Adipocyte (in vitro differentiated cells): Measurements from ENCODE around the gene GCM1.

ENCODE experiments used
- DNase-seq: peaks from one replicate; pipeline ENCODE4 v3.0.0-alpha.2; 2015; ENCODE audit warnings: low read depth
- H3K27me3 ChIP-seq: replicated peaks from 2 replicates; pipeline ENCODE4 v1.7.0; 2013; ENCODE audit warnings: mild to moderate bottlenecking, low read length, moderate library complexity; ENCODE audit not compliant: control insufficient read depth, insufficient read depth
- H3K36me3 ChIP-seq: 2 replicates; pipeline ENCODE4 v1.7.0; 2013; ENCODE audit warnings: low read length, mild to moderate bottlenecking, moderate library complexity; ENCODE audit not compliant: control insufficient read depth, insufficient read depth, severe bottlenecking
- H3K4me1 ChIP-seq: 2 replicates; pipeline ENCODE4 v1.7.0; 2013; ENCODE audit warnings: mild to moderate bottlenecking, low read length, moderate library complexity; ENCODE audit not compliant: control insufficient read depth, insufficient read depth
- H3K4me3 ChIP-seq: 2 replicates; pipeline ENCODE4 v1.7.0; 2013; ENCODE audit warnings: mild to moderate bottlenecking, low read length, moderate library complexity
- H3K9ac ChIP-seq: 2 replicates; pipeline ENCODE4 v1.7.0; 2013; ENCODE audit warnings: mild to moderate bottlenecking, low read length, moderate library complexity
- H3K9me3 ChIP-seq: 2 replicates; pipeline ENCODE4 v1.7.0; 2013; ENCODE audit warnings: mild to moderate bottlenecking, low read length, moderate library complexity; ENCODE audit not compliant: control insufficient read depth

Gene GCM1

DNA sequence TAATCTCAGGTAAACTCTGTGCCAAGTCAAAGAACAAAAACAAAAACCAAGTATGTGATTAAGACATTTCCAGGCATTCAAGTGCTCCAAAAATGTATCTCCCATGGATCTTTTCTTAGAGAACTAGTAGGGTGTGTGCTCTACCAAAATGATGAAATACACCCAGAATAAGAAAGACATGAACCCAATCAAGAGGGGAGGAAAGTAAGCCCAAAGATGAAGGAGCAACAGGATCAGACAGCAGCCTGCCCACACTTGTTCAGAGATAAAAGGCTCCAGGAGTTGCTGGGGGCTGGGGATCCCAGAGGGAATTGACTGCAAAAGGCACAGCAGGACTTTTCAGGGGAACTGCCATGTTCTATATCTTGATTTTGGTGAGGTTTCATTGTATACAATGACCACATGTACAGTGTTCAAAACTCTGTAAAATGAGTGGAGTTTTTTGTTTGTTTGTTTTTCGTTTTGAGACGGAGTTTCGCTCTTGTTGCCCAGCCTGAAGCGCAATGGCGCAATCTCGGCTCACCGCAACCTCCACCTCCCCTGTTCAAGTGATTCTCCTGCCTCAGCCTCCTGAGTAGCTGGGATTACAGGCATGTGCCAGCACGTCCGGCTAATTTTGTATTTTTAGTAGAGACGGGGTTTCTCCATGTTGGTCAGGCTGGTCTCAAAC lies 24.4 kb downstream of the GCM1 start:
- H3K4me1 ChIP-seq, result peaks cover 14% of the 10 kb centered on the region
- no peak overlapping the region for H3K9ac ChIP-seq
- H3K27me3 ChIP-seq, result no peaks in the 10 kb centered on the region
- H3K4me3 ChIP-seq, result no peak overlapping the region
- no peaks in the 10 kb centered on the region for H3K36me3 ChIP-seq
- no peaks in the 10 kb centered on the region for H3K9me3 ChIP-seq
- DNase-seq, result no peak

DNA sequence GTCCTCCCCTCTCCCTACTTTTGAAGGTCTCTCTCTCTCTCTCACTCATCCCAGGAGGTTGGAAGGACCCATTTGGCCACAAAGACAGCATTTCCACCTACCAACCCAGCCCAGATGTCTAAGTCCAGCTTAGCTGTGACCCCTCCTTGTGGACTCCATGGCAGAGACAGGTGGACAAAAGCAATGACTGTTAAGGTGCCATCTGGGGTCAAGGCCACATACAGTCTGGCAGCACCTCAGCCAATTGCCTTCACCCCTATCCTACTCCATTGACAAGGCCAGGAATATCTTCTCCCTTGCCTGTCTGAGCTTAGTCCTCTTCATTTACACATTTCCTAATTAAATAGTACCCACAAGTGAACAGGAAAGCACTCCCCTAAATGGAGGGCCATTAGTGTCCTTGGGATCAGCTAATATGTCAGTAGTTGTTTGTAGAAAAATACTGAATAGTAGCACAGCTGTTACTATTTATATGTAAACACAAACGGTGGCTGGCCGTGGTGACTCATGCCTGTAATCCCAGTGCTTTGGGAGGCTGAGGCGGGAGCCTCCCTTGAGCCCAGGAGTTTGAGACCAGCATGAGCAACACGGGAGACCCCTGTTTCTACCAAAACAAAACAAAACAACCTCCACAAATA lies 28.8 kb downstream of the GCM1 start:
- Histone ChIP-seq H3K9ac (no peak overlapping the region), H3K27me3 (no peaks in the 10 kb centered on the region), H3K36me3 (no peaks in the 10 kb centered on the region), H3K4me1 (peaks cover 14% of the 10 kb centered on the region), H3K4me3 (no peak overlapping the region), H3K9me3 (peaks cover 3% of the 10 kb centered on the region)
- peak; percentile 79 for DNase-seq

DNA sequence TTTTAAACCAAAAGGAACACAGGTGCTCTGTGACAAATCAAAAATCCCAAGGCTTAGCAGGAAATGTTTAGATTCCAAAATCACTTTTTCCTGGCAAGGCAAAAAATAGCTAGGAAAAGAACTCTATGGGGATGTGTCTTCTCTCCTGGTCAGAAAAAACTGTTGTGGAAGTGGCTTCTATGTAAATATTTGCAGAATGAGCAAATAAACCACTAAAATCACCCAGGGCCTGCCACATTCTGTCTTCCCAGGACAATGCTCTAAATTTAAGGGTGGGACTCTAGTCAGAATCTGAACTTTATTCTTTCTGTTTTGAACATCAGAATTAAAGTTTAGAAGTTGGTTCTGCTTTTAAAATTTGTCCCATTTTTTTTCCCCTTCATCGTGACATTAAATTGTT lies 29.3 kb downstream of the GCM1 start:
- Histone ChIP-seq H3K9me3 (peaks cover 3% of the 10 kb centered on the region), H3K4me3 (no peak overlapping the region), H3K4me1 (peaks cover 16% of the 10 kb centered on the region), H3K36me3 (no peaks in the 10 kb centered on the region), H3K9ac (no peak overlapping the region), H3K27me3 (no peaks in the 10 kb centered on the region)
- DNase-seq, result peak; percentile 39

DNA sequence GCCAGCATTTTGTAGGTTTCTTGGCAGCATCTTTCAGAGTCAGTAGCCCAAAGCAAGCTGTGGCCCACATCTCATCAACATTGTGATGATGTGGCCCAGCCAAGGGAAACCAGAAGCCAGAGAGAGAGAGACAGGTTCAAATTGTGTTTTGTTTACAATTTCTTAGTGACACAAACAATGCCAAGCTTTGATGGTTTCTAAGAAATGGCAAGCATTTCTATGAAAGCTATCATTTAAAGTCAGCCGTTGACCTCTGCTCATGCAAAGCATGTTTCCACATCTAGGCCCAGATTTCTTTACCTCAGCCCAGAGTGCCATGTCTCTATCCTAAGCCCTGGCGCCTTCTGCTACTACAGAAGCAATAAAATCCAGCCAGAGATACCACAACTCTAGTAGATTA lies 32.9 kb downstream of the GCM1 start:
- no peak overlapping the region for H3K9ac ChIP-seq
- no peak overlapping the region for H3K4me3 ChIP-seq
- no peak for DNase-seq
- peaks cover 24% of the 10 kb centered on the region for H3K4me1 ChIP-seq
- H3K36me3 ChIP-seq, result no peaks in the 10 kb centered on the region
- no peaks in the 10 kb centered on the region for H3K27me3 ChIP-seq
- peaks cover 3% of the 10 kb centered on the region for H3K9me3 ChIP-seq

DNA sequence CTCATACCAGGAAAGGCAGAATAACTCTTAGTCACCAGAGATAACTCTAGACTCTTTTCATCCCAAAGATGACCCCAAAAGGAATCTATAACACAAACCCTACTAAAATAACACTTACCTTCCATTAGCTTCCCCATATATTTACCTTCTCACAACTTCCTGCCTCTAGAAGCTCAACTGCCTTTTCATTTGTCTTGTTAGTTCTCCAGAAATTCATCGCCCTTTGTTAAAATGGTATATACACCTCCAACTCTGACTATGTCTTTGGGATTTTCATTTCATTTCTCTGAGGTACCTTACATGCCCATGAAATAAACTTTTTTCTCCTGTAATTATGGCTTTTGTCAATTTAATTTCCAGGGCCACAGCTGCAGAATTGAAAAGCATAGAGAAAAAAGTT lies 33.5 kb downstream of the GCM1 start:
- H3K9ac ChIP-seq, result no peak overlapping the region

DNA sequence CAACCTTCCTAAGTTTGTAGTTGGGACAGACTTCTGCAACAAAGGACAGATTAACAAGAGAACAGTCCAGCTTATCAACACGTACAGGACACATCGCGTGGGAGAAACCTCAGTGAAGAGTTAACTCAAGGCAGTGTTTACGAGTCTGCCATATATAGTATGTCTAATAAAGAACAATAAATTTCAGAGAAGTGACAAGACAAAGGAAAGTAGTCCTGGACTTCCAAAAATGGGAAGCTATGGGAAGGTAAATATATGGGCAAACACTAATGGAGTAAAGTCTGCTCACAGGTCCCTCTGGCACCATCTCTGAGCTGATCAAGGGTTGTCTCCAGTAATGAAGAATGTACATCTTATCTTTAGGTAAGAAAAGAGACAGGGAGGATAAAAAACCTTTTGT lies 34.9 kb downstream of the GCM1 start:
- no peaks in the 10 kb centered on the region for H3K27me3 ChIP-seq

More for the DNA sequence above, 33.5 kb downstream of the GCM1 start:
- Histone ChIP-seq H3K36me3 (no peaks in the 10 kb centered on the region), H3K27me3 (no peaks in the 10 kb centered on the region), H3K9me3 (peaks cover 3% of the 10 kb centered on the region), H3K4me3 (no peak overlapping the region), H3K4me1 (peaks cover 18% of the 10 kb centered on the region)
- no peak for DNase-seq

DNA sequence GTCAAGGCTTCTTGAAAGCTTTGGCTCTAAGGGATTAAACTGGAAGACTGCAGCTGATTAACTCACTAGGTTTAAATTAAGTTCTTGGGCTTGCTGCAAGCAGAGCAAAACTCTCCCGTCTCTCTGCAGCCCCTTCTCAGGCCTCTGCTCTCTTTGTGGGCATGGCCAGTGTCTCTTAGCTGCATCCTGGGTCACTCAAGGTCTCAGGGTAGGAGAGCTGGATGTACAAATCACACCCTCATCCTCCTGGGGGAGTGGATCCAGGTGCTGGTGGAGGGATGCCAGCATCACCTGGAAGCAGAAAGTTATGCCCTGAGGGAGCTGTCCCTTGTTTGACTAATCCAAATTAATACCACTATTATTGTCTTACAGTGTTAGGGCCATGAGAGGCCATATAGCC lies 35.8 kb downstream of the GCM1 start:
- Histone ChIP-seq H3K9me3 (peaks cover 3% of the 10 kb centered on the region), H3K4me3 (no peak overlapping the region), H3K4me1 (peaks cover 19% of the 10 kb centered on the region), H3K9ac (no peak overlapping the region), H3K36me3 (no peaks in the 10 kb centered on the region), H3K27me3 (no peaks in the 10 kb centered on the region)
- DNase-seq, result no peak

More for the DNA sequence above, 34.9 kb downstream of the GCM1 start:
- Histone ChIP-seq H3K4me1 (peaks cover 13% of the 10 kb centered on the region), H3K9me3 (peaks cover 3% of the 10 kb centered on the region), H3K4me3 (no peak overlapping the region), H3K9ac (no peak overlapping the region), H3K36me3 (no peaks in the 10 kb centered on the region)
- no peak for DNase-seq

DNA sequence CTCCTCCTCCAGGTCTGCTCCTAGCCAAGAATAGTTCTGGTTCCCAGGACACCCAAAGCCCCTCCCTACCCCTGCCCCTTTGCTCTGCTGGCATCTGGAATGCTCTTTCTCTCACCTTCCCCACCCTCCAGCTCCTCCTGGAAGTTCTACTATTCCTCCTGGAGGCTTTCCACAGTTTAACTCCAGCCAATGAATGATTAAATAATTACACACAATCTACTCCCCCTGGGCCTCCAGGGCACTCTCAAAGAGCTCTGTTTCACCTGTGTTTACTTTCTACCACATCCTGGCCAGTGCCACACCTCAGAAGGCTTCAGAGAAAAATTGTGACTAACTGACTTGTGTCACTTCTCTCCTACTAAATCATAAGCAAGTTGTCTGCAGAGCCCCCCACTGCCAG lies 36.2 kb downstream of the GCM1 start:
- peaks cover 3% of the 10 kb centered on the region for H3K9me3 ChIP-seq
- H3K27me3 ChIP-seq, result no peaks in the 10 kb centered on the region
- no peaks in the 10 kb centered on the region for H3K36me3 ChIP-seq
- no peak for DNase-seq
- H3K4me3 ChIP-seq, result no peak overlapping the region
- no peak overlapping the region for H3K9ac ChIP-seq
- H3K4me1 ChIP-seq, result peaks cover 23% of the 10 kb centered on the region

DNA sequence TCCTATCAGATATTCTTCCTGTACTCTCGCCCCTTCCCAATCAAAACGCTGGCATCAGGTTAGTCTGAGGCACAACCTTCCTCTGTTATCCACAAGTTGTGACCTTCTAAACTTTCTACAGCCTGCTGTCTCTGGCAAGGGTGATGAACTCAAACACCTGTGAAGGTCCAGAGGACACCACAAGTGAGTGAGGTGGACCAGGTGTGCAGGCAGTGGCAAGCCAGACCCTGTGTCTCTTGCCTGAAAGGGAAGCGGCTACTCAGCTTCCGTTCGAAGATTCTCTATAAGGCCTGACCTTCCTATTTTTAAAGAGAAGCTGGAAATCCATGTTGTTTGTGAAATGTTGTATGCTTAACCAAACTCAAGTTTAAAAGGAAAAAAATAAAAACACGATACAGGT lies 36.8 kb downstream of the GCM1 start:
- H3K4me1 ChIP-seq, result peaks cover 29% of the 10 kb centered on the region
- H3K27me3 ChIP-seq, result no peaks in the 10 kb centered on the region
- no peak for DNase-seq
- no peak overlapping the region for H3K4me3 ChIP-seq
- H3K9ac ChIP-seq, result no peak overlapping the region
- H3K9me3 ChIP-seq, result peaks cover 3% of the 10 kb centered on the region
- H3K36me3 ChIP-seq, result no peaks in the 10 kb centered on the region

DNA sequence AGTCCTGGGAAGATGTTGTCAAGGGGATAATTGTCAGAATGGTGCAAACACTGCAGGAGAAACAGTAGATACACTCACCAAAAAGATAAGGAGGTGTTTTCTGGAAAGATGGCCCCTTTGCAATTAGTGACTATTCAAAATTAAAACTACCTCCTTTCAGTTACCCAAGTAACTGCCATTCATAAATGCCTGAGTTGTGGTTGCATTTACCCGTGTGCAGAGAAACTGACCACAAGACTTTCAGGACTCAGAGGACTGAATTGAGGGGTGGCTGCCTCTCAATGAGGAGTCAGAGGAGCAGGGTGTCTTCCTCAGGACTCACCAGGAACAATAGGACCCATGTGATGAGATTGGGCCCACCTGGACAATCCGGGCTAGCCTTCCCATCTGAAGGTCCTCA lies 39.0 kb downstream of the GCM1 start:
- Histone ChIP-seq H3K9ac (no peak overlapping the region), H3K4me1 (peaks cover 51% of the 10 kb centered on the region), H3K4me3 (no peak overlapping the region), H3K36me3 (no peaks in the 10 kb centered on the region), H3K27me3 (no peaks in the 10 kb centered on the region), H3K9me3 (no peaks in the 10 kb centered on the region)
- no peak for DNase-seq

DNA sequence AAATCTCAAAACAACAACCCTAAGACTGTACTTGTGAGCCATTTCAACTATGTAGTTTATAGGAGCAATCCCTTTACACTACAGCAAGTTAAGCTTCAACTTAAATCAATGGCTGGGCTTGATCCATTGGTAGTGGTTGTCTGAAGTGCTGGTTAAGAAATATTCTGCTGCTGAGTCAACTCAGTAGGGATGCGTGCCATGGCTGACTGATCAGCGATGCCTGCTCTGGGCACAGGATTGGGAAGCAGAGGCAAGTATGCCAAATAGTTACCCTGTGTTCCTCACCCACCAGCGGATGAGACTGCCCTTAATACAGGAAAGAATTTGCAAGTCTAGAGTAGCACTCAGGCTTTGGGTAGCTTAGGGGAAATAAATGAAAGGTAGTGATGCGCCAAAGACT lies 41.5 kb downstream of the GCM1 start:
- Histone ChIP-seq H3K9ac (peak overlapping the region; percentile 30), H3K4me3 (peak overlapping the region; percentile 16), H3K4me1 (peaks cover 46% of the 10 kb centered on the region), H3K36me3 (peaks cover 13% of the 10 kb centered on the region), H3K9me3 (no peaks in the 10 kb centered on the region), H3K27me3 (no peaks in the 10 kb centered on the region)
- peak; percentile 40 for DNase-seq

DNA sequence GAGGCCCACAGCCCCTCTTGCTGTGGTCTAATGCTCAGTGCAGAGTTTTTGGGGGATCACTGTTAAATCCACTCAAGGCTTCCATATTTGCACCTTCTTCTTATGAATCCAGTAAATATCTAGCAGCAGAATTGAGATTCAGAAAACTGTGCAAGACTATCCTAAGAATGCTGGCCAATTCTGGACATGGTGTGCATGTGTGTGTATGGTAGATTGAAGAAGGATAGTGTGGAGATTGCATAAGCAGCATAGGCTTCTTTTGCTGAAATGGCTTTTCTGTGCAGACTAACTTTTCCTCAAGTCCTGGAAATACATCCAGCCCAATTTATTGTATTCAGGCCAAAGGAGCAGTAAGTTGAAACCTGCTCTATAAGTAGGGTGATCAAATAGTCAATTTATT lies 43.7 kb downstream of the GCM1 start:
- Histone ChIP-seq H3K4me3 (no peak overlapping the region), H3K4me1 (peaks cover 46% of the 10 kb centered on the region), H3K9ac (peak overlapping the region; percentile 27), H3K36me3 (peaks cover 34% of the 10 kb centered on the region), H3K9me3 (no peaks in the 10 kb centered on the region), H3K27me3 (no peaks in the 10 kb centered on the region)
- peak; percentile 50 for DNase-seq
